DND-41 (cell line): ENCODE measurements around the gene LRG1.

ENCODE experiments used
- CTCF ChIP-seq: IDR thresholded peaks from 2 replicates; pipeline ENCODE4 v1.5.1; 2012; ENCODE audit warnings: borderline replicate concordance, low read length, moderate library complexity, mild to moderate bottlenecking; ENCODE audit not compliant: poor library complexity, severe bottlenecking; ENCODE audit errors: extremely low read depth
- EZH2 ChIP-seq: IDR thresholded peaks from 3 replicates; pipeline ENCODE4 v1.6.1; 2012; ENCODE audit warnings: borderline replicate concordance, low read depth, mild to moderate bottlenecking, moderate library complexity, low read length, inconsistent platforms; ENCODE audit not compliant: severe bottlenecking

GRCh38 chr19:4503825-4504170, 36.0 kb downstream of the LRG1 start:
- TF ChIP-seq CTCF (no peak), EZH2 (no peak)
